ENCODE data around the gene TTC23. TPM values are rescaled to one million over a fixed set of nuclear protein-coding genes. Genes with fewer than 3 reads are reported as not detected.

TTC23 gene
- total RNA-seq, 1 donor from 2014 or later = 32.3 TPM

DNA sequence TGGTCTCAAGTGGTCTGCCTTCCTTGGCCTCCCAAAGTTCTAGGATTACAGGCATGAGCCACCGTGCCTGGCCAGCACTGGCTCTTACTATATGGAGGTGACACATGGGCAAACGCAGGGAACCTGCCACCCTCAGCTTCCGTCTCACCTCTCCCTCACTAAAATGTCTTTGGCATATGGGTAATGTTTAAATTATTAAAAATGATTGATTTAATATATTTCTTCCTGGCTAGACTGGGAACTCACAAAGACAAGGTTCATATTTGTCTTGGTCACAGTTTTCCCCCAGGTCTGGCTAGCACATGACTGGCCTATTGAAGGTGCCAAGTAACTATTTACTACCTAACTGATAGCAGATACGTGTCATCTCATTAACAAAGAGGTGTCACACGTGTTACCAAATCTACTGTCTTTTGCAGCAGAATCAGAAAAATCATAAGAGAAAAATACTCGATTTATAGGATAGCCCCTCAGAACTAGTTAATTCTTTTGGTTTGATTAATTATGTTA is 96.3 kb downstream of the TTC23 start:
- Mint-ChIP-seq H3K4me3 (no peak overlapping the region), H3K36me3 (peaks cover 42% of the 10 kb centered on the region), H3K27me3 (ENCODE audit: low read depth) (no peaks in the 10 kb centered on the region), H3K9me3 (no peaks in the 10 kb centered on the region), H3K27ac (no peak overlapping the region), H3K4me1 (peaks cover 2% of the 10 kb centered on the region)
- DNase-seq (ENCODE audit: low spot score in 2 of 2, unreplicated experiment in 2 of 2) = no peak
- TF ChIP-seq, protein P1, sequence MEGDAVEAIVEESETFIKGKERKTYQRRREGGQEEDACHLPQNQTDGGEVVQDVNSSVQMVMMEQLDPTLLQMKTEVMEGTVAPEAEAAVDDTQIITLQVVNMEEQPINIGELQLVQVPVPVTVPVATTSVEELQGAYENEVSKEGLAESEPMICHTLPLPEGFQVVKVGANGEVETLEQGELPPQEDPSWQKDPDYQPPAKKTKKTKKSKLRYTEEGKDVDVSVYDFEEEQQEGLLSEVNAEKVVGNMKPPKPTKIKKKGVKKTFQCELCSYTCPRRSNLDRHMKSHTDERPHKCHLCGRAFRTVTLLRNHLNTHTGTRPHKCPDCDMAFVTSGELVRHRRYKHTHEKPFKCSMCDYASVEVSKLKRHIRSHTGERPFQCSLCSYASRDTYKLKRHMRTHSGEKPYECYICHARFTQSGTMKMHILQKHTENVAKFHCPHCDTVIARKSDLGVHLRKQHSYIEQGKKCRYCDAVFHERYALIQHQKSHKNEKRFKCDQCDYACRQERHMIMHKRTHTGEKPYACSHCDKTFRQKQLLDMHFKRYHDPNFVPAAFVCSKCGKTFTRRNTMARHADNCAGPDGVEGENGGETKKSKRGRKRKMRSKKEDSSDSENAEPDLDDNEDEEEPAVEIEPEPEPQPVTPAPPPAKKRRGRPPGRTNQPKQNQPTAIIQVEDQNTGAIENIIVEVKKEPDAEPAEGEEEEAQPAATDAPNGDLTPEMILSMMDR (IDR thresholded peaks at IDR 0.05; ENCODE audit: unreplicated experiment) = no peak

DNA sequence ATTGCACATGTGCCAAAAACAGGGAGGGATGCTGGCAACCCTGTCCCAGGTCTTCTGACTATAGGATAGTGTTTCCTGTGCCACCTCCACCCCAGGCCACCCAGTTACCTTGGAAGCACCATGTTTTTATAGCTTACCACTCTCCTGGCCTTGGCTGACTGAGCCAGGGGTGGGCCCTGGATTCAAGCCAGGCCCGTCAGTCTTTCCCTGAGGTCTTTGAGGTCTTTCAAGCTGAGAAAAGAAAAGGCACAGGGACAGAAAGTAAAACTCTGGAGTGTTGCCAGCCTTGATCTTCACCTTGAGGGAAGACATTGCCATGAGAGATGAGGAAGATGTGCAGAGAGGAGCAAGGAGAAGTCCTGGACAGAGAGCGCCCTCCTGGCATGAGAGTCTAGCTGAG is 98.2 kb downstream of the TTC23 start:
- TF ChIP-seq, protein P1 (IDR thresholded peaks at IDR 0.05; ENCODE audit: unreplicated experiment) = no peak
- no peak overlapping the region for H3K27ac Mint-ChIP-seq
- no peak for DNase-seq (ENCODE audit: low spot score in 2 of 2, unreplicated experiment in 2 of 2)
- H3K4me1 Mint-ChIP-seq = peaks cover 2% of the 10 kb centered on the region
- no peaks in the 10 kb centered on the region for H3K9me3 Mint-ChIP-seq
- H3K4me3 Mint-ChIP-seq = no peak overlapping the region
- no peaks in the 10 kb centered on the region for H3K27me3 Mint-ChIP-seq (ENCODE audit: low read depth)
- H3K36me3 Mint-ChIP-seq = peaks cover 42% of the 10 kb centered on the region

DNA sequence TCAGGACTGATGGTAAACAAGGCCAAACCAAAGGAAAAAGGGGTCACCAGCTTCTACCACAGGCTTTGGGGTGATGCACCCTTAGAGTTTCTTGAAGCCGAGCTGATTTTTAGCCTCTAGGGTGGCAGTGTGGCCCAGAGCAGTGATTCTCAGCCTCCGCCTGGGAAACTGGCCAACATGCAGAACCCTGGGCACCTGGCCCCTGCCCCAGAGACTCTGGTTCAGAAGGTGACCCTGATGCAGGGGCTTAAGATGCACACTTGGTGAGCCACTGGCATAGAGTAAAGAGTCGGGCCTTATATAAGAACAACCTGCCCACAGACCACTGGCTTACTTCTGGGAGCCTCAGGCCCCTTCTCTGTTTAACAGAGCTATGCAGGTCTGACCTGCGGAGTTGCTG is 100.0 kb downstream of the TTC23 start:
- Mint-ChIP-seq H3K27ac (no peak overlapping the region), H3K9me3 (no peaks in the 10 kb centered on the region), H3K4me3 (no peak overlapping the region), H3K27me3 (ENCODE audit: low read depth) (no peaks in the 10 kb centered on the region), H3K4me1 (peaks cover 2% of the 10 kb centered on the region), H3K36me3 (peaks cover 42% of the 10 kb centered on the region)
- TF ChIP-seq, protein P1 (IDR thresholded peaks at IDR 0.05; ENCODE audit: unreplicated experiment) = no peak
- no peak for DNase-seq (ENCODE audit: low spot score in 2 of 2, unreplicated experiment in 2 of 2)

DNA sequence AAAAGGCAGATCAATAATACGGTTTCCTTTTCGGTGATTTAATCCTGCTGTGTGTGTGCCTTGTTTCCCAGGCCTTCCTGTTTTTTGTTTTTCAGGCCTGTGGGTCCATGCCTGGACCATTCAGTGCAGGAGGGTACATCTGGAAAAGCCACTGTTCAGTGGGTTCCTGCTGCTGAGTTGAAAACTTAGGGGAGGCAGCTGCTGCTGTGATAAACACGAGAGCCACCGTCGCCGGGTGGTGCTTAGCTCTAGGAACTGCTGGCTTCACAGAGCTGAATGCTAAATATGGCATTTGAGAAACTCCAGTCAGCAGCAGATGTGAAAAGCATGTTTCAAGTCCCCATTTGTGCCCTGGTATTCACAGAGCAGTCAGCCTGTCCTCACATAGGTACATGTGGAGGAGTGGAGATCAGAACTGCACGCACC is 100.5 kb downstream of the TTC23 start:
- no peak overlapping the region for H3K27ac Mint-ChIP-seq
- H3K4me3 Mint-ChIP-seq = no peak overlapping the region
- TF ChIP-seq, protein P1 (IDR thresholded peaks at IDR 0.05; ENCODE audit: unreplicated experiment) = no peak
- H3K4me1 Mint-ChIP-seq = peaks cover 1% of the 10 kb centered on the region
- no peaks in the 10 kb centered on the region for H3K9me3 Mint-ChIP-seq
- peaks cover 42% of the 10 kb centered on the region for H3K36me3 Mint-ChIP-seq
- no peak for DNase-seq (ENCODE audit: low spot score in 2 of 2, unreplicated experiment in 2 of 2)
- no peaks in the 10 kb centered on the region for H3K27me3 Mint-ChIP-seq (ENCODE audit: low read depth)

DNA sequence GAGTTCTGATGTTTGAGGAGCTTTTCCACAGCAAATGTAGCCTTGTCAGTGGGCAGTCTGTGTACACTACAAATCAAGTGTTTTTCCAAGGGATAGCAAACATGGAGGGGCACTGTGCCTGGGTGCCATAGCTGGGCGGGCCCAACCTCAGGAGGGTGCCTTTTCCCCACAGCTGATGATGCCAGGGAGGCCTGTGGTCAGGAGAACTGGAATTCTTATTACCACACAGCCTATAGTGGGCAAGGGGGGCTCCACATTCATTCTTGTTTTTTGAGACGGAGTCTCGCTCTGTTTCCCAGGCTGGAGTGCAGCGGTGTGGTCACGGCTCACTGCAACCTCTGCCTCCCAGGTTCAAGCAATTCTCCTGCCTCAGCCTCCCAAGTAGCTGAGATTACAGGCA is 102.7 kb downstream of the TTC23 start:
- Mint-ChIP-seq H3K27ac (no peak overlapping the region), H3K4me1 (no peaks in the 10 kb centered on the region), H3K9me3 (no peaks in the 10 kb centered on the region), H3K4me3 (no peak overlapping the region), H3K27me3 (ENCODE audit: low read depth) (no peaks in the 10 kb centered on the region), H3K36me3 (peaks cover 35% of the 10 kb centered on the region)
- TF ChIP-seq, protein P1 (IDR thresholded peaks at IDR 0.05; ENCODE audit: unreplicated experiment) = no peak
- no peak for DNase-seq (ENCODE audit: low spot score in 2 of 2, unreplicated experiment in 2 of 2)

DNA sequence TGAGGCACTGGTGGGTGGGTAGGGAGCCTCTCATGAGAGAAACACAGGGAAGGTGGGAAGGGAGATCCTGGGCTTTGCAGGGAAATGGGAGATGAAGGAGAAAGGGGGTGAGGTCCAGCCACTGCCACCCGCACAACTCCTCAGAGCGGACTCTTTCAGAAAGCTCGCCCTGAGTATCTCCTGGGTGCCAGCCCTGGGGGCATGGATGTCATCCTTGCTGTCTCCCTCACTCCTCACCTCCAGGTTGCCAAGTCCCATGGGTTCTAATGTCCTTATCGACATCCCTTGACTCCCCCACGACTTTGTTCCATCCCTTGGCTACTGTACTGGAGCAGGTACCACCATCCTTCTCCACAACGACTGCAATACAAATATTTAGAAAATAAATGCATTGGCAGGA is 103.6 kb downstream of the TTC23 start:
- Mint-ChIP-seq H3K27ac (no peak overlapping the region), H3K4me1 (no peaks in the 10 kb centered on the region), H3K36me3 (peaks cover 27% of the 10 kb centered on the region), H3K9me3 (no peaks in the 10 kb centered on the region), H3K27me3 (ENCODE audit: low read depth) (no peaks in the 10 kb centered on the region), H3K4me3 (no peak overlapping the region)
- no peak for DNase-seq (ENCODE audit: low spot score in 2 of 2, unreplicated experiment in 2 of 2)
- TF ChIP-seq, protein P1 (IDR thresholded peaks at IDR 0.05; ENCODE audit: unreplicated experiment) = no peak

Measured in mesothelial cell of epicardium (in vitro differentiated cells).